HG03066 (cell line): ENCODE measurements around the gene IP6K3.

Source experiments
- ATAC-seq: cut with Tn5 transposase; IDR thresholded peaks from one replicate; pipeline ENCODE4 v1.9.1; 2021; ENCODE audit warnings: low read depth; ENCODE audit not compliant: unreplicated experiment

The IP6K3 gene

GRCh38 chr6:33744001-33744848 is 2.5 kb downstream of the IP6K3 start:
- ATAC-seq = no peak

GRCh38 chr6:33742837-33743236 is 3.9 kb downstream of the IP6K3 start:
- no peak for ATAC-seq

DNA sequence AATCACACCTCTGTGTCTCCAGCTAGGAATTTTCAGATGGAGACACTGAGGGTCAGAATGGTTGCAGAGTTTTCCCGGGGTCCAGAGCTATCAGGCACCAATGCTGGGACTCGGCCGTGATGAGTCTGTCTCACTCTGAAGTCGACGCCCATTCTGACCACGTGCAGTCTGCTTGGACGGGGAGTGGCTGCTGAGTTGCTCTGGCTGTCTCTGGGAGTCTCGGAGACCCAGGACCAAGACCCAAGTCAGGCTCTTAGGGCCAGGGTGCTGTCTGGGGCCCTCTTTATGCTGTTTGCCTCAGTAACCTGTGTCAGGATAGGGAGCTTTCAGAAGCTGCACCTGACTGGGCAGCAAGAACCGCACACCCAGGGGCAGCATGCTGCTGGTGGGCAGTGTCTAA is 4.6 kb downstream of the IP6K3 start:
- no peak for ATAC-seq

DNA sequence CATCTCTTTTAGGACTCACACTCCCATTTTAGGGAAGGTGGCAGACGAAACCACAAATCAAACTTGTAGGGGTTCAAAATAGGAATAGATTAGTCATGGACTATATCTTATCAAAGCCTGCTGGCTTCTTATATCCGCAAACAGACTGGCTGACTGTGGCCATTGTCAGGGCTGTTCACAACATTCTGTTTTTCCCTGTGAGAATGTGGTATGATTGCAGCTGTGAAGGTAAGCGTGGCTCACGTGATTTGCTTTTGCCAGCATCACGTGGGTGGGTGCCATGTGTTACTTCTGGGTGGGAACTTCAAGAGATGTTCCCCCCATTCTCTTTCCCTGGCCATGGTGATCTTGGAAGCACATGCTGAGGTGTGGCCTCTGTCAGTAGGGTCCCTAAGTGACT is 5.9 kb downstream of the IP6K3 start:
- no peak for ATAC-seq

GRCh38 chr6:33740204-33740608 is 6.5 kb downstream of the IP6K3 start:
- no peak for ATAC-seq

GRCh38 chr6:33739571-33739970 is 7.1 kb downstream of the IP6K3 start:
- ATAC-seq = no peak

DNA sequence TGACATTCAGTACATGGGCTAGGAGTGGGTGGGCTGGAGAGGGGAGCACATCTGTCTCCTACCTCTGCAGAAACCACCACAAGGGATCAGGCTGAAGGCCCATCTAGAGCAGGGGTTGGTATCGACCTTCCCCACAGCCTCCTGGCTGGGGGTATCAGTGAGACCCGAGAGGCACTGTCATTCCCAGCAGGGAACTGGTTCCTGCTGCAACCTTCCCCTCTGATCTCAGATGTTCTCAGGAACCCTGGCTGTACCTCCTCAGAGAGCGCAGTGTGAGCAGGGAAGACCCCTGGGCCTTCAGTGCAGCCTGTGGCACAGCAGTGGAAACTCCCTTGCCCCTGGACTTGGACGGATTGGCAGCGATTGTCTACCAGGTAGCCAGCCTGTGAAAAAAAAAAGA is 7.8 kb downstream of the IP6K3 start:
- ATAC-seq = no peak

DNA sequence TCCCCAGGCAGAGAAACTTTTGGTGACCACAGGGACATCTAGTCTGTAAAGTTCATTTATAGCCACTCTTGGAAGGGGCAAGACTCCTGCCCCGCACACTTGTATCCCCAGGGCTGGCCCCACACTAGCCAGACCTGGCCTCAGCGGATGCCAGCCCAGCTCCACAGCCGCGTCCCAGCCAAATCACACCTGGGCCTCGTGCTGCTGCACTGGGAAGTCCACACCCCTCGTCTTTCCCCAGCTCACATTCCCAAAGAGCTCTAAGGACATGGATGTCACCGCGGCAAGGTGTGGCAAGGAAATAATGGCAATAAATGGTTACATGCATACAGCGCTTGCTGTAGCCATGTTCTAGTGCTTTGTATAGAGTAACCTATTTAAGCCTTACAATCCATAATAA is 8.6 kb downstream of the IP6K3 start:
- ATAC-seq = no peak

DNA sequence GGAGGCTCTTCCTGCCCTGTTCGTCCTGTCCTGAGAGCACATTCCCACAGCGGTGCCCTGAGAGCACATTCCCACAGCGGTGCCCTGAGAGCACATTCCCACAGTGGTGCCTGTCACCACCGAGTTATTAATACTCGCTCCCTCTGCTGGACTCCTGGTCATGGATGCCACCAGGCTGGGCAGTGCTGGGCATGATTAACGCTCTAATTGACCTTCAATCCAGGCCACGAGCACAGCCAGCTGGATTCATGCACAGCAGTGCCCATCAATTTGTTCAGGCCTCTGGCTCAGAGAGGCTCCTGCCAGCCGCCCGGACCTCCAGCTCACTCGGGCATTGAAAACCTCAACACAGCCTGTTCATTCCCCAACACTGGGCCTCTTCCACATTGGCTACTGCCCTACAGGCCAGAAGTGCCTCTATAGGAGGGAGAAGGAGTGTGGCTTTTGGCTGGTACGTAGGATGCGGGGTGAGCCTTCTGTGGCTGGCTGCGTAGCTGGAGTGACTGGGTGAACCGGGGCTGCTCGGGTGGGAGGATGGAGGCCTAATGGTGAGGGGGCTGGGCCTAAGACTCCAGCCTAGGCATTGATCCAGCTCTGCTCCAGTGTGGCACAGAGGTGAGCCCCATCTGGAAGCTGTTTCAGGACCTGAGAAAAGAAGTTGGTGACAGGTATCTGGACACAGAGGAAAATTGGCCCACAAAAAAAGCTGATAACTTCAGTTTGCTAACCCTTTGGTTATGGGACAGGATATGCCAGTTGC is 9.3 kb downstream of the IP6K3 start:
- no peak for ATAC-seq

DNA sequence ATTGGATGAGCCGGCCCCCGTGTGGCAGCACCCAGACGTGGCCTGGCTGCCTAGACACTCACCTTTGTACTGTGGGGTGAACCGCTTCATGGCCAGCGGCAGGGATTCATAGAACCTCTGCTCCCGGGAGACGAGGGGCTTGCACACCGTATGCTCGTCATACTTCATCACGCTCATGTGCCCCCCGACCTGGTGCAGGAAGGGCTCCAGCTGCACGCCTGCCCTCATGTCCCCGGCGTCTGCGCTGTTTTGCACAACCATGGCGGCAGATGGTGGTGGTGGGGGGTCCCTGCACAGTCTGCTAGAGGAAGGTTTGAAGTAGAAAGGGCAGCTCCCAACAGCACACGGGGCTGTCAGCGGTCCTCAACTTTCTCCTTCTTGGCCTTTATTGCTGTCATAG is 11.5 kb downstream of the IP6K3 start:
- ATAC-seq = no peak

- ATAC-seq = no peak
These were observed 13.0 kb downstream of the IP6K3 start for GRCh38 chr6:33733709-33734007.

DNA sequence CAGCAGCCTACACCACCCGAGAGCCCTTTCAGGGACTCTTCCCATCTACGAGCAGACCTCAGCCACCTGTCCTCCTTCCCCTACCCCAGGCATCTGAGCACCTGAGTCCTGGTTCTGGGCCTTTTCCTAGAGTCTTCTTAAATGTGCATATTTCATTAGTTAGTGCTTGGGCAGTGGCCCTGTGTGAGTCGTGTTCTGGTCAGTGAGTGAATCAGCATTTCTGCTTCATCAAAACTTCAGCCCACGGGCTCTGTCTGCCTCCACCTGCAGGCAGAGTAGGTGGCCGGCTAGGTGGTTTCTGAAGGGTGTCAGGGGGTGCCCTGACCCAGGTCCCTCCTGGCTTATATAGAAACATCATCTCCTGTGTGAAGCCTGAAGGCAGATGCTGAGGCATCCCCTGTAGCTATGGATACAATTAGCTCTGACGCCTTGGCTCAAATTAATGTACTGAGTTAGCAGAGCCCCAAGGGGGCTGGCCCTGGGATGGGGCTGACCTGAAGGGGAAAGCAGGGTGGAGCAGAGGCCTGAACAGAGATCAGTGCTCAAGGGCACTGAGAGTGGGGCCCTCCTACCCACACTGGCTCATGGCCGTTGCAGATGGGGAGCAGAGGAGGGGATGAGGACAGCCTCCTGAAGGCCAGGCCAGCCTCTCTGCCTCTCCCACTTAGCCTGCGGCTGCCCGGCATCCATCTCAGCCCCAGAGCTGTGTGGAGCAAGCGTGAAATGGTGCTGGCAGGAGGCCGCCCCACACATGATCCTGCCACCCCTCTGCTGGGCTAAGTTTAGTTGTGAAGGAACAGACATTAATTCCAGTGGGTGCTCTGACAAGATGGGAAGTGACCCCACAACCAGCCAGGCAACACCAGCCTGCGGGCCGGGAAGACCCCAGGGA is 13.6 kb downstream of the IP6K3 start:
- ATAC-seq = no peak

GRCh38 chr6:33732385-33732784 is 14.3 kb downstream of the IP6K3 start:
- no peak for ATAC-seq

DNA sequence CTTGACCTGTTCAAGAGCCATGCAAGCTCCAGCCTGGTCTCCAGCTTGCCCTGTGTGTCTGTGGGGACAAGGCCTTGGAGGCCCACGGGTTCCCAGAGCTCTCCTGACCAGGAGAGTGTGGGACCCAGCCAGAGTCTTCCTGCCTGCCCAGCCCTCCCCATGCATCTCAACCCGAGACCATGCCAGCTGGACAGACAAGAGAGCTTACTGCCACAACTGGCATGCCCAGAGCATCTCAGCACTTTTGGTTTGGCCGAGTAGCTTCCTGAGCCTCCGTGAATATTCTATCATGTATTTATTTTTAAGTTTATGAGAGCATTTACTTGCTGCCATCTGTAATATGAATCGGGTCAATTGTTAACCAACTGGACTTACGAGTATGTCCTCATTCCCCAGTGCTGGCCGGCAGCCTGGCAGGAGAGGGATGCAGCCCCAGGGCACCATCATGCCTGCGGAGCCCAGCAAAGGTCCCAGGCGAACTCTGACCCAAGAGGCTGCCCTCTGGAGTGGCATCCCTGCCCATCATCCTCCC is 14.9 kb downstream of the IP6K3 start:
- ATAC-seq = no peak

DNA sequence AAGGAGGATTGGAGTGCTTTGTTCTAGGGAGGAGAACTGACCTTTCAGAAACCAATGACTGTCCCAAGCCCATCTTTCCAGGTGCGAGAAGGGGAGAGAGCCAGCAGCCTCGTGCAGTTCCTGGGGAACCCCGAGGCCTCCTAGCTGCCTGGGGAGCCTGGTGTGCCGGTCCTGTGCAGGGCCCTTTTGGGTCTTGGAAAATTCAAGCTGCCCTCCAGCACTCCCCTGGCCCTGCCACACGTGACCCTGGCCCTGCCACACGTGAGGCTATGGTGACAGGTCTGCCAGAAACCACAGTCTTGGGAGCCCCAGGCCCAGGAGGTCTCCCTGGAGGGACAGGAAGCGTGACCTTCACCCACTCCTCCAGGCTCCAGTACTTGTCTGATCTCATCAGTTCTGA is 15.7 kb downstream of the IP6K3 start:
- ATAC-seq = no peak

- no peak for ATAC-seq
These were observed 16.1 kb downstream of the IP6K3 start for GRCh38 chr6:33730611-33731010.

DNA sequence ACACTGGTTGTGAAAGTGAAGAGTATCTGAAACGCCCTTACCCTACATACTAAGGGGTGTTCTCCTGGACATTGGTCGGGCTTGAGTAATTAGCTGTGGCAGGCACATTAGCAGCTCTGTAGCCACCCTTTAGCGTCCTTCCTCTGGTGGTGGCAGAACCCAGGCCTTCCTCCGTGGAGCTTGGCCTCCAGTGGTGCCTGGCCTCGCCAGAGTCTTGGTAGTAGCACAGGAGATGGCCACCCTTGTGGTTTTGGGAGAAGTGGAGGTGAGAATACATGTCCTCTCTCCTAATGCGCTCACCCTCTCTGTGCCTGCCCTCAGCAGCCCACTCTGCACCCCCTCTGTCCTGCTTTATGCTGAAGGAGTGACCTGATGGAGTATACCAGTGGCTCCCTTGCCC is 17.6 kb downstream of the IP6K3 start:
- no peak for ATAC-seq

DNA sequence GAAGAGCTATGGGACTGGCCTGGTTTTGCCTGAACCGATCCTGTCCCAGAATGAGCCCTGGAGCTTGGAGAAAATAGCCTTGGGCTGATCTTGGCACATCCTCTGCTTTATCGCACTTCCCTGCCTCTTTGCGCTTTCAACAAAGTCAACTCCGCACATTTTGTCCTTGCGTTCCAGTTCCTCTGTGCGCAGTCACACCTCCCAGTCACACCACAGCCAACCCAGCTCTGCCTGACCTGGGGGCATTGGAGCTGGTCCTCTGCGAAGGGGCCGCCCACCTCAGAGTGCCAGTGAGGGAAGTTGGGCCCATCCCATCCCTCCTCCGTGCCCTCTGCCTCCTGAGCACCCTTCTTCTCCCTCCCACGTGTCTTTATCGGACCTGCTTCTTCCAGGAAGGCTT is 18.3 kb downstream of the IP6K3 start:
- ATAC-seq = no peak

DNA sequence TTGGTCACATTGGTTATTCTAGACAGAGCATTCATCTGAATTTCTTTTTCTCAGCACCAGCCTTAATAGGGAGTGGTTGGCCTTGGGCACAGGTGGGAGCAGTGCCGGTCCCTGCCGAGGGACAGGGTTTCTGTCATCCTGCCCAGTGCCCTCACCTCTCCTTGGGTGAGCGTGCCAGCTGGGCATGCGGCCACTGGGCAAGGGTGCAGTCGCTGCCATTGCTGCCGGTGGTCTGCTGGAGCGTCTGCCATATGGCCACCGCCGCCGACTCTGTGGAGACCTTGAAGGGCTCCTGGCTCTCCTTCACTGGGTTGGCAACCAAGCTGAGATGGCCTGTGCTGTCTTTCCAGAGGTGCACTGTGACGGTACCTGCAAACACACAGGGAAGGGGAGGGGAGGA is 18.8 kb downstream of the IP6K3 start:
- ATAC-seq = no peak

DNA sequence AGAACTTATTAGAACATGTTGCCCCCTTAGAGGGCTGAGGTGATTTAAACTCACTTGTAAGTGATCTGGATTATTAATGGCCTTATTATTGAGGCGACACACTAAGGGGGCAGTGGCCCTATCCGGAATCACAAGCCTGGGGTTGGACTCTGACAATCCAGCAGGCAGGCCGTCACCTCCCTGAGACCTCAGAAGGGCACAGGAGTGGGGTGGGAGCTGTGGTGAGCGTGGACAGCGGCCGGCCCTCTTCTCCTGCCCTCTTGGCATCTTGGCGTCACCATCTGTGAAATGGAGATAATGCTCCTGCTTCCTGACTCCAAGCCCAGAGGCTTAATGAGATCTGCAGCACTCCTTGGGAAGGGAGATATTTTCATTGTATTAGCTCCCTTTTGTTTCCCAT is 19.6 kb downstream of the IP6K3 start:
- ATAC-seq = no peak

DNA sequence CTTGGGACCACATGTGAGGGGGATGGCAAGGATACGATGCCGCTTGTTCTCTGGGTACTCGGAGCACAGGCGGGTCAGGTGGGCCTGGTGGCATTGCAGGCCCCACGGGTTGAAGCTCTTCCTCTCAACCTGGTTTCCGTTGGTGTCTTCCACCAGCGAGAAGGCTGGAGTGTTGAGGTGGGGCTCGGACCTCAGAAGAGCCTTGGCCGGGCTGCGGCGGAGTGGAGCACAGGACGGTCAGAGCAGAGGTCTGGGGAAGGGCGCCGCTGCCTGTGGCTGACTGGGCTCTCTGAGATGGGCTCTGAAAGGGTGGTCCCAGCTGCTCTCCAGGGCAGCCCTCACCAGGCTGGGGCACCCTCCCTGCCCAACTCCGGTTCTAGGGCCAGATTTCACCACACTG is 20.0 kb downstream of the IP6K3 start:
- ATAC-seq = no peak
